Amniotic stem cell (primary cell): Measurements from ENCODE around the gene MRS2.

Experiments
- DNase-seq: peaks from one replicate; lab custom pipeline; 2025; lab: John Stamatoyannopoulos, UW

The MRS2 gene

DNA sequence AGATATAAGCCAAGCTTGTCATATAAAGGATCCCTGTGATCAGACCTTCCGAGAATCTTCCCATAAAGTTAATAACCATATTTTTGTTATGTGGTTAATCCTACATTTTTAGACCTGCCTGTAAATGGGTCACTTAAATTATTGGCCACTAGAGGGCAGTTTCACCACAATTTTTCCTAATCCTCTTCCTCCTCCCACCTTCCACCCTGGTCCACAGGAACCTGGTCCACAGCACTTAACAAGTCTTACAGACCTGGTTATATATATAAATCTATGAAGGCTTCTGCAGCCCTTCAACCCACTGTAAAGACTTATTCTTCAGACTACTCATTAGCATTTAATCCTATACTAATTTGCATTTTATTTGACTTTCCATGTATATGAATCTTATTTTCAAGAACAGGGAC, 28.3 kb downstream of the MRS2 start:
- no peak for DNase-seq

DNA sequence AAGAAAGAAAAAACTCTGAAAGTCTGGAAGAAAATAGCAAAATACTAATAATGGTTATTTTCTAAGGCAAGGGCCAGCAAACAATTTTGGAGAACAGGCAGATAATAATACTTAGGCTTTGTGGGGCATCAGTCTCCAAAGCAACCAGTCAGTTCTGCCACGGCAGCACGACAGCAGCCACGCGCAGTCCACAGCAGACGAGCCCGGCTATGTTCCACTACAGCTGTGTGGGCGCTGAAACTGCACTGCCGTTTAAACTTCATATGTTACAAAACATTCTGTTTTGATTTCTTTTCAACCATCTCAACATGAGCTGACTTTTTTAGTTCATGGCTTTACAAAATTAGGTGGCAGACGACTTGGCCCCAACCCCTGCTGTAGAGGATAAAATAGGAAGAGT, 29.9 kb downstream of the MRS2 start:
- no peak for DNase-seq

DNA sequence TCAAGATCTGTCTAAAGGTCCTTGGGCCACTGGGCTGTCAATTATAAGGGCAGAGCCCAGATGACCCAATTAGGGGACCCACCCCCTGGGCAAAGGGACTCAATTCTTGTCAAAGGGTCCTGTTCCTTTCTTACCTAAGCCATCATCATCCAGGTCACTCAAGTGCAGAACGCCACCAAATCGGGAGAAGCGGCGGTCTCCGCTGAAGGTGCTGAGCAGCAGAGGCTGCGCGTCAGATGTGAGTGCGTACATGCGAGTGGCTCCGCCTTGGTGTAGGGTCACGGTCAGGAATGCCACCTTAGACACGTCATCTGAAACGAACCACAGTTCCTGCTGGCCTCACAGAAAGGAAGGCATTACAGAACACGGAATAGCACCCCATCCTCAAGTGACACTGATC, 34.2 kb downstream of the MRS2 start:
- DNase-seq = no peak

DNA sequence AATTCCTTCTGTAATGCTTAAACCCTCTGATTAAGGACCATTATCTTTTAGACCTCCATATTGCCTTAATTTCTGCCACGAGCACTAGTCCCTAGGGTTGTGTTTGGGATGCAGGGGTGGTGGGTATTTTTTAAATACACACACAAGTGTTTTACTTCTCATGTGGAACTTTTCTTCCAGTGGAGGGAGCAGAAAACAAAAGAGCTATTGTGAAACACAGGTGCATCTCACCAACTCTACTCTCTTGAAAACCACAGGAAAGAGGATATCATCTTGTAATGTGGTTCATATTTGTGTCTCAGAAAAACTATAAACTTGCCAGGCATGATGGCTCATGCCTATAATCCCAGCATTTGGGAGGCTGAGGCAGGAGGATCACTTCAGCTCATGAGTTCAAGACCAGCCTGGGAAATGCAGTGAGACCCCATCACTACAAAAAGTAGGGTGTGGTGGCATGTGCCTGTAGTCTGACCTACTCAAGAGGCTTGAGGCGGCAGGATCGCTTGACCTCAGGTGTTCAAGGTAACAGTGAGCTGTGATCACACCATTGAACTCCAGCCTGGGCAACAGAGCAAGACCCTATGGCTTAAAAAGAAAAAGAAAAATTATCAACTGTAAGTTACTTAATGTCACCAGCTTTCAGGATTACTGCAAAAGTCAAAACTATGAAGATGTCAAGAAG, 37.3 kb downstream of the MRS2 start:
- no peak for DNase-seq

DNA sequence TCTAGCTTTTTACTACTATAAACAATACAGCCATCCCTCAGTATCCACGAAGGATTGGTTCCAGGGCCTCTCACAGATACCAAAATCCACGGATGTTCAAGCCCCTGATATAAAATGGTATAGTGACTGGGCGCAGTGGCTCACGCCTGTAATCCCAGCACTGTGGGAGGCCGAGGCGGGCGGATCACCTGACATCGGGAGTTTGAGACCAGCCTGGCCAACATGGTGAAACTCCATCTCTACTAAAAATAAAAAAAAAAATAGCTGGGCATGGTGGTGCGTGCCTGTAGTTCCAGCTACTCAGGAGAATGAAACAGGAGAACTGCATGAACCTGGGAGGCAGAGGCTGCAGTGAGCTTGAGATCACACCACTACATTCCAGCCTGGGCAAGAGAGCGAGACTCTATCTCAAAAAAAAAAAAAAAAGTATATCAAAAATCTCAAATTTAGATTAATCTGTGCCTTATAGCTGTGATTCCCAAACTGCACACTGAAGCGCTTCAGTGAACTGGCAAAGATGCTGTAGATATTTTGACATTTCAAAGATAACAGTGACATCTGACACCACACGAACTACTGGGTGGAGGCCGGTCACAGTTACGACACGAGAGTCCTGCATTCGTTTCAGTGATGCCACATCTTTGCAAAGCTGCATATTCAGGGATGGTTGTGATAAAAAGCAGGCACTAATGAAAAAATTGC, 38.3 kb downstream of the MRS2 start:
- no peak for DNase-seq

DNA sequence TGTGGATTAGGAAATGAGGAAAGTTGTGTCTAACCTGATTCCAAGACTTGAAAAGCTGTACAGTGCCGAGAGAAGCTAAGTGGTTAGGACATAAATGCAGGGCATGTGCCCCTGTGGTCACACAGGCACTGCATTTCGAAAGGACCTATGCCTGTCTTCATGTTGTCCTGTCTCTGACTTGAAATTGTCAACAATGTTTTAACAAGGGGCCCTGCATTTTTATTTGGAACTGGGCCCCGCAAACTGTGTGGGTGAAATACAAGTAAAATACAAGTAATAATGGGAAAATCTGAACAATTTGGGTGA, 38.8 kb downstream of the MRS2 start:
- no peak for DNase-seq

DNA sequence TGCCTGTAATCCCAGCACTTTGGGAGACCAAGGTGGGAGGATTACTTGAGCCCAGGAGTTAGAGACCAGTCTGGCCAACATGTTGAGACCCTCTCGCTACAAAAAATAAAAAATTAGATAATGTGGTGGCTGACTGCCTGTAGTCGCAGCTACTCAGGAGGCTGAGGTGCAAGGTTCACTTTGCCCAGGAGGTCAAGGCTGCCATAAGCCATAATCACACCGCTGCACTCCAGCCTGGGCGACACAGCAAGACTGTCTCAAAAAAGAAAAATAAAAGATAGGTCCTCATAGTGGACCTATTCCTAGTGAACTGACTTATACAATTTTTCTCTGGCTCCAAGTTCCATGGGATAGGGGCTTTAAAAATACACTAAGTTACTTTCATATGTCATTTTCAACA, 41.9 kb downstream of the MRS2 start:
- no peak for DNase-seq

DNA sequence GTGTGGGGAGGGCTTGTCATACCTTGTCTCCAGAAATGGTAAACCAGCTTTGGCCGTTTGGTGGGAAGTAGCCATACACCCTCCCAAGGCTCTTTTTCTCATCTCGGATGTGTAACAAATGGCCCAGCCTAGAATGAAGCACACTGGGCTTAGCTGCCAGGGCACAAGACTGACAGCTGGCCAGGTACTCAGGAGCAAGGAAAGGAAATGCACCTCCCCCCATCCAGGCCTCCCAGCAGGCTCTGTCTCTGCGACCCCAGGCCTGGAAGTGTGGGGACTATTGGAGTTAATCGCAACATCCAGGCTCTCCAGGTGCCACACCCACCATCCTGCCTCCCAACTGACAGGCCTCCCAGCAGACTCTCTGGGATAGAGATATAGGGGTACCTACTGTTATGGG, 43.0 kb downstream of the MRS2 start:
- no peak for DNase-seq

DNA sequence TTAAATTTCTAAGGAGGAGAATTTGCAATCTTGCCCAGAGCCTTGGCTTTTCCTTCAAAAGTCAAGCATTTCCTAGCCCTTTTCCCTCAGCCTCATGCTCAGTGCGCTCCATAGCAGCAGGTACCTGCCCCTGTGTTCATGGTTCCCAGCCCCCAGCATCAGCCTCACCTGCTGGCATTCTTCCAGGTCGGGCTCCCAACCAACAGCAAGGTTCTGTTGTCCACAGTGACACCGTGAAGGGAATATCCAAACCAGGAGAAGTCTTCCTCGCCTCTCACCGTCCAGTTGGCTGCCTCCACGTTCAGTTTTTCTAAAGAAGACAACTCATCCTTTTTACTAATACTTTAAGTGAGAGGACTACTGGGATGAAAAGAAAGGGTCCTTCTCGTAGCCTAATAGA, 43.9 kb downstream of the MRS2 start:
- DNase-seq = no peak

DNA sequence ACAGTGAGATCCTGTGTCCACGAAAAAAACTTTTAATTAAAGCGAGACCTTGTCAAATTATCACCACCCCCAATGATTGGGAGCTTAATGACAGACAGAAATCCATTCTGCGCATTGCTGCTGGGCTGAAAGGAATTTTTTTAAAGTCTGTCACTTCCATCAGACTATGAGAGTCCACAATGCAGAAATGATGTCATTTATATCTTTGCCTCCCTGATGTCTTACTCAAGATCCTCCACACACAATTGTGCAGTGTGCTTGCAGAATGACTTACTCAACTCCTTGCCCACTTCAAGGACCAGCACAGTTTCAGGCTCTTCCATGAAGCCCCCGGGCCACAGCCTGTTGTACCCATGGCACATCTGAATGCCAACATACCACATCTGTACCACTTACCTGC, 45.7 kb downstream of the MRS2 start:
- DNase-seq = no peak

DNA sequence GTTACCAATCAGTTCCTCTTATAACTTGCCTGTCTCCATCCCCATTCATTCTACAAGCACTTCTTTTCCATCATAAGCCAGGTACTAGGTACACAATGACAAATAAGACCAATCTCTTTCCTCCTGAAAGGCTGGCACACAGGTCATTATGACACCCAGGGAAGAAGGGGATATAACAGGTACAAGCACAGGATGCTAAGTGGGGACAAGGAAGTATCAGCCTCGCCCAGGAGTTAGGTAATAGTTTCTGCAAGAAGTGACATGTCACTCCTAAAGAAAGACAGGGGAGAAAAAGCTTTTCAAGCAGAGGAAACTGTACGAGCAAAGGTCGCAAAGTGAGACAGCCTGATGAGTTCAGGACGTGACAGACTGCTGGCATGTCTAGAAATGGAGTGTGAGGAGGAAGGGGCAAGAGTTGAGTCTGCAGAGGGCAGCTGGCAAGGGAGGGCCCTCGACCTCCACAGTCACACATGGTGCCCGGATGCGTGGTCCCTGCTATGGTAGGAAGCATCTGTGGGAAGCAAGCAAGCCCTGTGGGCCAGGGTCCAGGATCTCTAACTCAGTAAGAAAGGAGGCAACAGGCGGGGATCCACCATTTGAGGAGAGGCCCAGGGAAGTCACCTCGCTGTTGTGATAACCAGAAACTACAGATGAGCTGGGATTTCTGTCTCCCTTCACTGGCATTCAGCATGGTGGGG, 46.2 kb downstream of the MRS2 start:
- DNase-seq = no peak

DNA sequence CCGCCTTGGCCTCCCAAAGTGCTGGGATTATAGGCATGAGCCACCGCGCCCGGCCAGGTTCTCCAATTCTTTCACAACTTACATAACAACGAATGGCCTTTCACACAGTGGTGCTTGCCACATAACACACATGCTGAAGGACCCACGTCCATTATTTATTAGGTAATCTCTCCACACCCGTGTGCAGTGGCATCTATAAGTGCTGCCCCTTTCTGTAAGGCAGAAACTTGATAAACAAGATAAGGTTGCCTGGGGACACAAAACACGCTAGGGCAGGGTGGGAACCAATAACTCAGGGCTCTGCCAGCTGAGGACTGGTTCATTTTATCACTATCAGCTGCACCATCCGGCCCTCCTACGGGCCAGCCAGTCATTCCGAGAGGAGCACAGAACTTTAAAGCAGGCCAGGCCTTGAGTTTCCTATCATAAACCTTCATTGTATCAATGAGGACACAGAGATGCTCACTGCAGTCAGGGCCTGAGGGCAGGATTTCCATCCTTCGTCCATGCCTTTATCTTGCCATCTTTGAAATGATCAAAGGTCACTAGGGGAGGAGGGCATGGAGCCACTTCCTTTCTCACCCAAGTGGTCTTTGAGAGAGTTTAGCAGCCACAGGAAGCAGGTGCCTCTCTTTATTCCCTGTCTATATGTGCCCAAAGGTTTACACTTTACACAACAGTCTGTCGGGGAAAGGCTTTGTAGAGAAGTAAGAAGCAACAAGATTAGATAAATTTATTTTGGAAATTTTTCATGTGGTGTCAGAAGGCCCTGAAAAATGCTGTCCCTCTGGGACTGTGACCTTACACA, 49.0 kb downstream of the MRS2 start:
- DNase-seq = no peak

DNA sequence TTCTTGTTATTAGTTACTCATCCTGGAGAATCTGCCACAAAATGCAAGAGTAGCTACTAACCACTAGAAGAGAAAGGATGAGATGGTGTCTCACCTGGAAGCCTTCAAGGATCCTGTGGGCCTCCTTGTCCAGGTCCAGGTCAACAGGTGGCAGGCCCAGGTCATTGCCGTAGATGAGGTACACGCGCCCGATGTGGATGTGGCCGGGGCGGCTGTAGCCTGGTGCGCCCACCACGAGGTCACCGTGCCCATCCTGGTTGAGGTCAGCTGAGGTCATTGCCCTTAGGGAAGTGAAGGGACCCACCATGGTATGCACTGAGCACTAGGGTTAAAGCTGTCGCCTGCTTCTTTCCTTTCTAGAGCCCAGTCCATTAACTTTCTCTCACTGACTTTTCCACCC, 51.2 kb downstream of the MRS2 start:
- no peak for DNase-seq

DNA sequence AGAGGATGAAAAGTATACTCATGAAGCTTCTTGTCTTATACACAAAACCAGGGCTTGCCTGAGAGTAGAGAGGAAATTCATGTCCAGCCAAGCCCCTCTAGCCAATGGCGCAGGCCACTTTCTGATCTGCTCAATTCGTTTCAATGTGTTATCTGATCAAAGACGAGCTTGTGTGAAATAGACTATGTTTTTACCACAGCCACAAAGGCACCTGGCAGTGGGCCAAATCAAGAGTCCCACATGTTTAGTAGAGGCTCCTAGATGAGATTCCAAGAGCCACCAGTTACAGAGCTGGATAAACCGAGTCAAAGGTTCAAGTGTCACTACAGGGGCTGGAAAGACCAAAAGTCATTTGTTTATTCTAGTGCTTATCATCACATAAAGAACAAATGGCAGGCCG, 51.7 kb downstream of the MRS2 start:
- DNase-seq = no peak

DNA sequence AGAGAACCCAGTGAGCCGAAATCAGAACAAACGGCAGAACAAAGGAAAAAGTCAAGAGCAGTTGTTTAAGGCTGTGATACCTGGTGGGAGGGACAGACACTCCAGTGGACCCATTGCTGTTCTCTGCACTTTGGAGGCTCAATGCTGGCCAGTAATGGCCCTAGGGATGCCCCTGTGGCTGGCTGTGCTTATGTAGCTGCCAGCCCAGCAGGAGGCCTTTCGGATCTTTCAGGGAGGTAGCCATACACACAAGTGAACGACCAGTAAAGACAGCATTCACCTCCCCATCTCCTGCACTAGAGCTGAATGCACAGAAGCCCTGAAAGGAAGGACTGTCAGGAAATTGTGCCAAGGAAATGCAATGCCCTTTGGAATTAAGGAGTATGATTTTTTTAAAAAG, 52.3 kb downstream of the MRS2 start:
- DNase-seq = no peak

DNA sequence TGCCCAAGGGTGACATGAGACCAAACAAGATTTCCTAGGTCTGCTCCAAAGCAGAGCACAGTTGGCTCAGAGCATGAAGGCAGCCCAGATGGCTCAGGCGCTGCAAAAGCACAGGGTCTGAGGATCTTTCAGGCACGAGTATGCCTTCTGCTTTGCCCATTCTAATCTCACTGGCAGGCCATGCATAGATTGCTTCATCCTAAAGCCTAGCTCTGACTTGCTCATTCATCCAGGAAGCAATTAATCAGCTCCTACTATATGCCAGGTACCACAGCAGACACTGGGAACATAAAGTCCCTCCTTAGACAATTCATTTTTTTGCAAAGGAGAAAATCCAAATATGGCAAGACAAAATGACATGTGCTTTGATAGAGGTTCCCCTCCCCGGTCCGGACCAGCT, 55.4 kb downstream of the MRS2 start:
- no peak for DNase-seq

DNA sequence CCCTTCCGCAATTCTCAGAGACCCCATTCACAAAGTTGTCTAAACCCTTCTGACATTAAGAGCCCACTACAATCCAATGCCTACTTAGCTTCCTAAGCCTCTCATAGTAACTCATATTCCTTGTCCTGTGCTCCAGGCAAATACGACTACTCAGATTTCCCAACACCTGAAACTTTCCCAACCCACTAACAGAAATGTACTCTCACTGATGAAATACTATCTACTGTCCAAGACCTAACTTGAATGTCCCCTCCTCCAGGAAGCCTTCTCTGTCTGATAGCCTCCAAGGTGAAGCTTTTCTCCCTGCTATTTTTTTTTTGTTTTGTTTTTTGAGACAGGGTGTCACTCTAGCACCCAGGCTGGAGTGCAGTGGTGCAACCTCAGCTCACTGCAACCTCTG, 56.2 kb downstream of the MRS2 start:
- no peak for DNase-seq

DNA sequence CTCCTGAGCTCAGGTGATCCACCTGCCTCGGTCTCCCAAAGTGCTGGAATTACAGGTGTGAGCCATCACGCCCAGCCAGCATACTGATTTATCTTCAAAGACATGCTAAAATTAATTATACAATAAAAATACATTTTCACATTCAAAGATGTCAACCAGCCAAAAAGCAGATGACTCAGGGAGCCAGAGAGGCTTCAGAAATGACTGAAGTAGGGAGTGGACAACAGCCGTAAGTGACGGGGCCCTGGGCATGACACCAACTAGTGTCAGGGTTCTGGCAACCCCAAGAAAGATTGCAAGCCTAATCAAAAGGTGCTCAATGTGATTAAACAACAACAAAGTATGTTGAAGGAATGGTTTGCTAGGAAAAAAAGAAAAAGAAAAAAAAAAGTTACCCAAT, 58.2 kb downstream of the MRS2 start:
- DNase-seq = no peak

DNA sequence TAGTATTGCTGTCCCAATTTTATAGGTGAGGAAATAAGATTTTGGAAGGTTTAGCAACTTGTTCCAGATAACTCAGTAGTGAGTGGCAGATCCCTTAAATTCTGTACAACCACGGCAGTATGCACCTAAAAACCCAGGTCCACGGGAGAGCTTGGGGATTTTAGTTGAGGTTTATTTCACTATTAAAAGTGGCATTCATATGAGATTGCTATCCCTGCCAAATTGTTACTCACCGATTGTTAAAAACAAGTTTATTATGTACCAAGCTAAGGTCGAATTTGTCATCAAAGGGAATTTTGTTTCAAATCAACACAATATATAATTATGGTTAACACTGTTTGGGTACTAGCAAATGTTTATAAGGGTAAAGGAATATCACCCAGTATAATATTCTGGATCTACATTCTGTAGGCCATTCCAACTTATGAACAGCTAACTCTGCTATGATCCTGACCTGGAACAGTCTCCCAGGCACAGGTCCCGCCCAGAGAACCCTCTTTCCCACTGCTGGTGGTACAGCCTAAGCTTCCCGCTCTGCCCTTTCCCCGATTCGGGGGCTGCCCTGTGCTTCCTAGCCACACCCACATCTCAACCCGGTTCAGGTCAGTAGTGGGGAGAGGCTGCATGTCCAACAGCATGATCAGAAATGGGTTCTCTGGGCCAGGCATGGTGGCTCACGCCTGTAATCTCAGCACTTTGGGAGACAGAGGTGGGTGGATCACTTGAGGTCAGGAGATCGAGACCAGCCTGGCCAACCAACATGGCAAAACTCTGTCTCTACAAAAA, 61.7 kb downstream of the MRS2 start:
- DNase-seq = no peak

DNA sequence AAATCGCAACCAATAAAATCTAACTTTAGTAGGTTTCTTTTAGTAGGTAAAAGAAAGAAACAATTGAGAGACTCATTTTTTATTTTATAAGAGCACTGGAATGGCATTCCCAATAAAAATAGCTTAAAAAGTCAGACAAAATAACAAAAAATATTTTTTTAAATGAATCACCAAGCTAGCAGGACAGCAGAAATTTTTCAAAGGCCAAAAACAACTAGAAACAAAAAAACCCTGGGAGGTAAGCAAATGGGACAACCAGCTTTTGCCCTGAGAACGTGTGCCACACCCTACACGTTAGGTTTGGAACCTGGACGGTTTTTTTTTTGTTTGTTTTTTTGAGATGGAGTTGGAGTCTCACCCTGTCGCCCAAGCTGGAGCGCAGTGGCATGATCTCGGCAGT, 67.1 kb downstream of the MRS2 start:
- no peak for DNase-seq

DNA sequence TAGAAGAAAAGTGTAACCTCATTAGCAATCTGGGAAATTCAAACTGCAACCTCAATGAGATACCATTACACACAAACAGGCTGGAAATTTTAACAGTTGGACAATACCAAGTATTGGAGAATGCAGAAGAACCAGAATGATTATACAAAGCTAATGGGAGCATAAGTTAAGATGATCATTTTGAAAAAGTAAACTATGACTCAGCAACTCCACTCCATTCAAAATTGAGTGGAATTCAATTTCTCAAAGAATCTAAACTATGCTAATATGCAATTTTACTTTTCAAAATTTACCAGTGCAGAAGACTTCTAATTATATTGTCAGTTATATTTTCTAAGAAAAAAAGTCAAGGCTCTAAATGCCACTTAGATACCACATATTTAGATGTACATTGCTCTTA, 69.4 kb downstream of the MRS2 start:
- DNase-seq = no peak
